AML-193 (cell line): ENCODE measurements around the gene EFEMP1.
"Not testable (repeated sequence)": the region's sequence is repeated elsewhere in the genome, so short reads cannot be mapped to it uniquely, and the experiment has no call there.

Experiments
- DNase-seq, 2 experiments: peaks; one replicate each; lab custom pipeline; 2025; lab: John Stamatoyannopoulos, UW

Gene EFEMP1

GRCh38 chr2:55865096-55865835 is 58.3 kb downstream of the EFEMP1 start:
- no peak for DNase-seq

GRCh38 chr2:55864351-55865084 is 59.1 kb downstream of the EFEMP1 start:
- DNase-seq = no peak

- DNase-seq = no peak
These were observed 60.8 kb downstream of the EFEMP1 start for GRCh38 chr2:55862673-55863390.

GRCh38 chr2:55862246-55862645 is 61.3 kb downstream of the EFEMP1 start:
- DNase-seq = peak; percentile 11 to 31

GRCh38 chr2:55861733-55862132 is 61.8 kb downstream of the EFEMP1 start:
- DNase-seq = no peak

- DNase-seq = no peak
These were observed 62.8 kb downstream of the EFEMP1 start for GRCh38 chr2:55860832-55861231.

- DNase-seq = no peak
These were observed 63.7 kb downstream of the EFEMP1 start for GRCh38 chr2:55859875-55860274.

GRCh38 chr2:55857766-55858165 is 65.8 kb downstream of the EFEMP1 start:
- no peak for DNase-seq

- DNase-seq = no peak
These were observed 66.6 kb downstream of the EFEMP1 start for GRCh38 chr2:55856936-55857335.

GRCh38 chr2:55848096-55848495 is 75.5 kb downstream of the EFEMP1 start:
- DNase-seq = no peak

GRCh38 chr2:55846426-55846825 is 77.2 kb downstream of the EFEMP1 start:
- DNase-seq = no peak

- no peak for DNase-seq
These were observed 78.6 kb downstream of the EFEMP1 start for GRCh38 chr2:55844986-55845385.

GRCh38 chr2:55843994-55844345 is 79.6 kb downstream of the EFEMP1 start:
- no peak for DNase-seq

GRCh38 chr2:55843096-55843993 is 80.2 kb downstream of the EFEMP1 start:
- DNase-seq = no peak

- DNase-seq = no peak
These were observed 81.5 kb downstream of the EFEMP1 start for GRCh38 chr2:55842046-55842445.

GRCh38 chr2:55840460-55840859 is 83.1 kb downstream of the EFEMP1 start:
- no peak for DNase-seq

GRCh38 chr2:55839182-55839819 is 84.3 kb downstream of the EFEMP1 start:
- DNase-seq = no peak

GRCh38 chr2:55838653-55839052 is 84.9 kb downstream of the EFEMP1 start:
- no peak for DNase-seq

GRCh38 chr2:55838117-55838516 is 85.5 kb downstream of the EFEMP1 start:
- DNase-seq = not testable (repeated sequence)

- DNase-seq = no peak
These were observed 86.5 kb downstream of the EFEMP1 start for GRCh38 chr2:55837073-55837472.

GRCh38 chr2:55831671-55832410 is 91.7 kb downstream of the EFEMP1 start:
- not testable (repeated sequence) for DNase-seq
